ENCODE measurements around the gene IMP4. TPM values are rescaled to one million over a fixed set of nuclear protein-coding genes. Genes with fewer than 3 reads are reported as not detected.

The IMP4 gene
- total and polyA plus RNA-seq, 2 of the 4 experiments (the other 2 are of a cell fraction), result 154 to 169 TPM

- H2AK9ac ChIP-seq (replicated peaks; ENCODE audit: low read depth, low read length, poor library complexity), result no peak overlapping the region
- H3K23ac ChIP-seq (ENCODE audit: low read depth, low read length), result no peak overlapping the region
- H3K36me3 ChIP-seq (ENCODE audit: control insufficient read depth, insufficient read depth, low read length), result peaks cover 13% of the 10 kb centered on the region
- H2BK20ac ChIP-seq (ENCODE audit: low read depth, low read length), result no peak overlapping the region
- no peak overlapping the region for H3K4me2 ChIP-seq (ENCODE audit: low read depth, low read length)
- no peak overlapping the region for H3K9ac ChIP-seq (ENCODE audit: low read depth, low read length)
- no peak overlapping the region for H2BK5ac ChIP-seq (ENCODE audit: low read depth, low read length, poor library complexity, severe bottlenecking)
- WGBS, 2 experiments (ENCODE audit: extremely low coverage in 2 of 2, insufficient read length in 1 of 2), result 98% methylated on average over 6 of the region's 10 CpGs; no CpG with 5 or more reads in 1 of the 2 experiments
- H3K9me3 ChIP-seq (ENCODE audit: control insufficient read depth, insufficient read depth, low read length), result no peaks in the 10 kb centered on the region
- H3K79me1 ChIP-seq (ENCODE audit: low read depth in 1 of 2, low read length in 2 of 2), result peaks cover 11 to 33% of the 10 kb centered on the region in 2 experiments
- dilution Hi-C loops (cut with HindIII; ENCODE audit: low sequenced_read_pairs, unreplicated experiment) (no loop called here), in situ Hi-C loops (cut with MboI; ENCODE audit: low sequenced_read_pairs) (no loop called here), intact Hi-C loops (cut with micrococcal nuclease) (no loop called here)
- peaks cover 9% of the 10 kb centered on the region for H3K9me1 ChIP-seq (ENCODE audit: insufficient read depth, low read length)
- no peak overlapping the region for H4K8ac ChIP-seq (ENCODE audit: low read depth in 2 of 2, low read length in 2 of 2)
- TF ChIP-seq RFX5 (IDR thresholded peaks at IDR 0.05; ENCODE audit: low read depth, low read length) (no peak), CTCF (conservative IDR thresholded peaks at IDR 0.05; ENCODE audit: low read depth, low read length) (no peak), SMC3 (IDR thresholded peaks at IDR 0.05; ENCODE audit: low read depth, low read length) (no peak), RAD21 (IDR thresholded peaks at IDR 0.05; ENCODE audit: low read length) (no peak), MAZ (IDR thresholded peaks at IDR 0.05; ENCODE audit: borderline replicate concordance, low read depth, low read length) (no peak), POLR2A (IDR thresholded peaks at IDR 0.05; ENCODE audit: low read depth, low read length) (no peak), CHD1 (IDR thresholded peaks at IDR 0.05; ENCODE audit: low read depth, low read length) (no peak), ELK1 (IDR thresholded peaks at IDR 0.05; ENCODE audit: borderline replicate concordance, low read depth, low read length) (no peak), RCOR1 (IDR thresholded peaks at IDR 0.05; ENCODE audit: insufficient replicate concordance, low read length) (no peak), CEBPB (IDR thresholded peaks at IDR 0.05; ENCODE audit: low read depth, low read length) (no peak)
- H3K27me3 ChIP-seq (ENCODE audit: control insufficient read depth, insufficient read depth, low read length), result no peaks in the 10 kb centered on the region
- no peak overlapping the region for H4K91ac ChIP-seq (ENCODE audit: insufficient read depth, low read depth, low read length)
- no peak overlapping the region for H2BK120ac ChIP-seq (ENCODE audit: low read depth, low read length)
- no peak for ATAC-seq (ENCODE audit: low read depth)
- H4K5ac ChIP-seq (ENCODE audit: low read depth, low read length), result no peak overlapping the region
- no peak overlapping the region for H2AFZ ChIP-seq (replicated peaks; ENCODE audit: low read length, poor library complexity)
- DNase-seq, result no peak
- ChIA-PET POLR2A (ENCODE audit: unreplicated experiment) (no interaction called here), CTCF (no interaction called here)
- no peaks in the 10 kb centered on the region for H4K20me1 ChIP-seq (ENCODE audit: insufficient read depth, low read length)
- no peak overlapping the region for H2BK15ac ChIP-seq (ENCODE audit: low read depth, low read length)
- no peak overlapping the region for H3K14ac ChIP-seq (replicated peaks; ENCODE audit: low read depth, low read length)
- H3K4ac ChIP-seq (ENCODE audit: low read depth, low read length), result no peak overlapping the region
- no peak overlapping the region for H2AK5ac ChIP-seq (ENCODE audit: low read depth, low read length)
- peaks cover 11% of the 10 kb centered on the region for H3K4me1 ChIP-seq (ENCODE audit: control insufficient read depth, insufficient read depth, low read length)
- no peak overlapping the region for H3K4me3 ChIP-seq (ENCODE audit: insufficient read depth, low read depth, low read length)
- no peak overlapping the region for H3K27ac ChIP-seq (ENCODE audit: insufficient read depth, low read length)
- no TSS peak for BruUV-seq (replicated peaks)
- H3K18ac ChIP-seq (ENCODE audit: low read depth, low read length), result no peak overlapping the region
- no peak overlapping the region for H3K56ac ChIP-seq (ENCODE audit: extremely low read depth, insufficient read depth, low read length)
These were observed 2.6 kb upstream of the IMP4 start for GRCh38 chr2:130339885-130340745.
